ENCODE measurements around the gene AGER.
"Not testable (repeated sequence)": the region's sequence is repeated elsewhere in the genome, so short reads cannot be mapped to it uniquely, and the experiment has no call there.

Gene AGER

GRCh38 chr6:32189069-32189741 is 5.2 kb upstream of the AGER start:
- Histone ChIP-seq H3K36me3 (peaks cover 30% of the 10 kb centered on the region), H3K27ac (peak overlapping the region; percentile 88)

GRCh38 chr6:32188381-32189068 is 4.5 kb upstream of the AGER start:
- peaks cover 36% of the 10 kb centered on the region for H3K36me3 ChIP-seq
- TF ChIP-seq CTCF (IDR thresholded peaks at IDR 0.05; ENCODE audit: low read depth, low read length): no peak
- DNase-seq: no peak
- no peaks in the 10 kb centered on the region for H3K27me3 ChIP-seq (ENCODE audit: insufficient read depth, low read depth, severe bottlenecking)
- peak overlapping the region; percentile 88 for H3K27ac ChIP-seq
- no peak overlapping the region; the same call in 1 of the 2 replicates for H3K4me3 ChIP-seq (ENCODE audit: low read depth, low read length)
- H3K9me3 ChIP-seq (ENCODE audit: severe bottlenecking): no peaks in the 10 kb centered on the region

More at GRCh38 chr6:32189069-32189741, 5.2 kb upstream of the AGER start:
- no peaks in the 10 kb centered on the region for H3K9me3 ChIP-seq (ENCODE audit: severe bottlenecking)
- no peaks in the 10 kb centered on the region for H3K27me3 ChIP-seq (ENCODE audit: insufficient read depth, low read depth, severe bottlenecking)
- DNase-seq: no peak
- H3K4me3 ChIP-seq (ENCODE audit: low read depth, low read length): peak overlapping the region; percentile 53
- TF ChIP-seq CTCF (IDR thresholded peaks at IDR 0.05; ENCODE audit: low read depth, low read length): no peak

- 0 out of 2 replicates have a peak overlapping the region, but pooled peaks have one; percentile 88 for H3K27ac ChIP-seq
- peaks cover 43% of the 10 kb centered on the region for H3K36me3 ChIP-seq
- not testable (repeated sequence) for DNase-seq; H3K27me3 ChIP-seq (ENCODE audit: insufficient read depth, low read depth, severe bottlenecking); H3K9me3 ChIP-seq (ENCODE audit: severe bottlenecking); H3K4me3 ChIP-seq (ENCODE audit: low read depth, low read length)
Measured at GRCh38 chr6:32187725-32188380, 3.8 kb upstream of the AGER start.

- Histone ChIP-seq H3K36me3 (peaks cover 50% of the 10 kb centered on the region), H3K27me3 (ENCODE audit: insufficient read depth, low read depth, severe bottlenecking) (no peaks in the 10 kb centered on the region), H3K27ac (no peak overlapping the region; the same call in 1 of the 2 replicates)
Measured at GRCh38 chr6:32187009-32187709, 3.1 kb upstream of the AGER start.

GRCh38 chr6:32186151-32186840 is 2.2 kb upstream of the AGER start:
- not testable (repeated sequence) for H3K4me3 ChIP-seq (ENCODE audit: low read depth, low read length); H3K27ac ChIP-seq; H3K27me3 ChIP-seq (ENCODE audit: insufficient read depth, low read depth, severe bottlenecking); DNase-seq; H3K9me3 ChIP-seq (ENCODE audit: severe bottlenecking)
- H3K36me3 ChIP-seq: peaks cover 59% of the 10 kb centered on the region

More at GRCh38 chr6:32187009-32187709, 3.1 kb upstream of the AGER start:
- no peak for TF ChIP-seq CTCF (IDR thresholded peaks at IDR 0.05; ENCODE audit: low read depth, low read length)
- no peak for DNase-seq
- Histone ChIP-seq H3K9me3 (ENCODE audit: severe bottlenecking) (no peaks in the 10 kb centered on the region), H3K4me3 (ENCODE audit: low read depth, low read length) (no peak overlapping the region)

- not testable (repeated sequence) for H3K4me3 ChIP-seq (ENCODE audit: low read depth, low read length); H3K27me3 ChIP-seq (ENCODE audit: insufficient read depth, low read depth, severe bottlenecking); H3K27ac ChIP-seq; H3K9me3 ChIP-seq (ENCODE audit: severe bottlenecking)
- DNase-seq: peak; percentile 89
- H3K36me3 ChIP-seq: peaks cover 65% of the 10 kb centered on the region
Measured at GRCh38 chr6:32185681-32186131, 1.7 kb upstream of the AGER start.
